HEK293T (cell line): ENCODE results near the gene BORCS5.

Experiments used
- ARNT ChIP-seq: fragments of 450-650 bp; IDR thresholded peaks from 2 replicates; pipeline ENCODE4 v1.6.1; 2017; ENCODE audit warnings: mild to moderate bottlenecking
- BHLHE40 ChIP-seq: fragments of 450-650 bp; IDR thresholded peaks from 2 replicates; pipeline ENCODE4 v1.6.1; 2016; ENCODE audit warnings: mild to moderate bottlenecking, moderate library complexity, borderline replicate concordance
- ELF4 ChIP-seq: fragments of 450-650 bp; IDR thresholded peaks from 2 replicates; pipeline ENCODE4 v1.6.1; 2017; ENCODE audit warnings: antibody characterized with exemption
- FOXA1 ChIP-seq: fragments of 450-650 bp; IDR thresholded peaks from 2 replicates; pipeline ENCODE4 v1.6.1; 2016; ENCODE audit warnings: mild to moderate bottlenecking
- FOXK2 ChIP-seq: fragments of 450-650 bp; IDR thresholded peaks from 2 replicates; pipeline ENCODE4 v1.6.1; 2016; ENCODE audit warnings: mild to moderate bottlenecking
- FOXM1 ChIP-seq: fragments of 450-650 bp; IDR thresholded peaks from 2 replicates; pipeline ENCODE4 v1.6.1; 2017; ENCODE audit warnings: mild to moderate bottlenecking, borderline replicate concordance
- HDGF ChIP-seq: fragments of 450-650 bp; IDR thresholded peaks from 2 replicates; pipeline ENCODE4 v1.6.1; 2017; ENCODE audit warnings: antibody characterized with exemption, borderline replicate concordance
- L3MBTL2 ChIP-seq: fragments of 450-650 bp; conservative IDR thresholded peaks from 2 replicates; pipeline ENCODE4 v1.6.1; 2016; ENCODE audit warnings: mild to moderate bottlenecking
- LEF1 ChIP-seq: fragments of 450-650 bp; IDR thresholded peaks from 2 replicates; pipeline ENCODE4 v1.6.1; 2017; ENCODE audit warnings: mild to moderate bottlenecking, borderline replicate concordance
- NFRKB ChIP-seq: fragments of 450-650 bp; IDR thresholded peaks from 2 replicates; pipeline ENCODE4 v1.6.1; 2016; ENCODE audit warnings: mild to moderate bottlenecking, moderate library complexity
- SP1 ChIP-seq: fragments of 450-650 bp; IDR thresholded peaks from 2 replicates; pipeline ENCODE4 v1.6.1; 2017
- SUZ12 ChIP-seq: fragments of 450-650 bp; IDR thresholded peaks from 2 replicates; pipeline ENCODE4 v1.6.1; 2016; ENCODE audit warnings: mild to moderate bottlenecking
- ZNF384 ChIP-seq: fragments of 450-650 bp; IDR thresholded peaks from 2 replicates; pipeline ENCODE4 v1.6.1; 2016
- TF ChIP-seq, protein P1 (sequence below): fragments of 450-650 bp; IDR thresholded peaks from 2 replicates; pipeline ENCODE4 v1.6.1; 2016

DNA sequence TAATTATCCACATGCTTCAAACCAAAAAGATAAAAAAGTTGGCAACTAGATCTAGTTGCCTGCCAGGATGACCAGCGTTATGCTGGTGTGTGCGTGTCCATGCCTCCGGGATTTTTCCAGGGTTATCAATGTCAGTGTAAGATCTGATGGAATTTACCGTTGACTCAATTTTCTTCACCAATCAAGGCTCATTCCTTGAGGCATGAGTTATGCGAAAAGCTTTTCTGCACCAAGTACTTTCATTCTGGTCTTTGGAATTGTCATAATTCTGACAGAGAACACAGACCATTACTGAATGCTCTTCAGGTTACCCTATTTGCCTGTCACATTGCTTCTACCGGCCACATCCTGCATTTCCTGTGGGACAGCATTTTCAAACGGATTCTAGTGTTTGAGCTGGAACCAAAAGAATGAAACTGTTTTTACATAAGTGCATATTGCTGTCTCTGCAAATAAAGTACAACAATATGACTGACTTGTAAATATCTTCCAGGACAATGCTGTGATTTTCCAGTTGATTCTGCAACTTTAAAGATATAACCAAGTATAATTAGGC lies 114.0 kb downstream of the BORCS5 start:
- TF ChIP-seq BHLHE40 (no peak), SP1 (no peak), ZNF384 (no peak), HDGF (no peak), L3MBTL2 (no peak), FOXK2 (no peak), FOXM1 (no peak), LEF1 (no peak), ELF4 (no peak), SUZ12 (no peak), FOXA1 (no peak), ARNT (no peak), NFRKB (no peak)
- TF ChIP-seq, protein P1, sequence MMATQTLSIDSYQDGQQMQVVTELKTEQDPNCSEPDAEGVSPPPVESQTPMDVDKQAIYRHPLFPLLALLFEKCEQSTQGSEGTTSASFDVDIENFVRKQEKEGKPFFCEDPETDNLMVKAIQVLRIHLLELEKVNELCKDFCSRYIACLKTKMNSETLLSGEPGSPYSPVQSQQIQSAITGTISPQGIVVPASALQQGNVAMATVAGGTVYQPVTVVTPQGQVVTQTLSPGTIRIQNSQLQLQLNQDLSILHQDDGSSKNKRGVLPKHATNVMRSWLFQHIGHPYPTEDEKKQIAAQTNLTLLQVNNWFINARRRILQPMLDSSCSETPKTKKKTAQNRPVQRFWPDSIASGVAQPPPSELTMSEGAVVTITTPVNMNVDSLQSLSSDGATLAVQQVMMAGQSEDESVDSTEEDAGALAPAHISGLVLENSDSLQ = no peak
